Neuronal stem cell (in vitro differentiated cells): ENCODE data around the gene IGF1R.
A peak's percentile ranks its signal among the peaks of the same experiment; 100 is the strongest.

Experiments
- DNase-seq: peaks from one replicate; pipeline ENCODE4 v3.0.0-alpha.2; 2013; ENCODE audit warnings: low spot score
- H2AFZ ChIP-seq: one replicate; pipeline ENCODE4 v1.6.1; 2013; ENCODE audit warnings: mild to moderate bottlenecking, low read length, inconsistent platforms
- H2AK5ac ChIP-seq: 2 replicates; pipeline ENCODE4 v1.6.1; 2013; ENCODE audit warnings: low read depth, mild to moderate bottlenecking, inconsistent platforms, low read length, moderate library complexity, mixed read lengths
- H2BK120ac ChIP-seq: 2 replicates; pipeline ENCODE4 v1.6.1; 2013; ENCODE audit warnings: low read depth, mild to moderate bottlenecking, inconsistent platforms, low read length, moderate library complexity, mixed read lengths
- H2BK12ac ChIP-seq: one replicate; pipeline ENCODE4 v1.6.1; 2013; ENCODE audit warnings: low read length, inconsistent platforms
- H2BK15ac ChIP-seq: 2 replicates; pipeline ENCODE4 v1.6.1; 2013; ENCODE audit warnings: mild to moderate bottlenecking, low read length, inconsistent platforms, mixed read lengths
- H2BK5ac ChIP-seq: one replicate; pipeline ENCODE4 v1.6.1; 2013; ENCODE audit warnings: inconsistent platforms, mild to moderate bottlenecking, low read length, moderate library complexity
- H3K14ac ChIP-seq: one replicate; pipeline ENCODE4 v1.6.1; 2013; ENCODE audit warnings: low read length, inconsistent platforms
- H3K18ac ChIP-seq: 2 replicates; pipeline ENCODE4 v1.6.1; 2013; ENCODE audit warnings: low read length, inconsistent platforms
- H3K23ac ChIP-seq: 2 replicates; pipeline ENCODE4 v1.6.1; 2013; ENCODE audit warnings: low read depth, mild to moderate bottlenecking, mixed read lengths, low read length, inconsistent platforms; ENCODE audit not compliant: poor library complexity
- H3K27ac ChIP-seq: replicated peaks from 3 replicates; pipeline ENCODE4 v1.5.1; 2013; ENCODE audit warnings: low read length, inconsistent platforms
- H3K27me3 ChIP-seq, 3 experiments: 2 replicates each; pipeline ENCODE4 v1.6.1; 2013; ENCODE audit warnings: low read length in 3 of 3, mild to moderate bottlenecking in 2 of 3, inconsistent platforms in 1 of 3, low read depth in 1 of 3, mixed read lengths in 1 of 3, moderate library complexity in 1 of 3; ENCODE audit not compliant: control insufficient read depth in 3 of 3, insufficient read depth in 3 of 3
- H3K36me3 ChIP-seq, 2 donors: replicated peaks in 1 of 2; 2 replicates each; pipeline ENCODE4 v1.6.1; 2013; ENCODE audit warnings: low read length in 2 of 2; ENCODE audit not compliant: control insufficient read depth in 2 of 2, insufficient read depth in 2 of 2
- H3K4ac ChIP-seq: 2 replicates; pipeline ENCODE4 v1.6.1; 2013; ENCODE audit warnings: inconsistent platforms, mild to moderate bottlenecking, low read length, moderate library complexity
- H3K4me1 ChIP-seq, 2 donors: 1 replicate in 1 of 2; 2 replicates in 1 of 2; pipeline ENCODE4 v1.6.1; 2013; ENCODE audit warnings: low read length in 2 of 2, low read depth in 1 of 2; ENCODE audit not compliant: control insufficient read depth in 2 of 2, insufficient read depth in 1 of 2
- H3K4me2 ChIP-seq: one replicate; pipeline ENCODE4 v1.6.1; 2013; ENCODE audit warnings: mild to moderate bottlenecking, low read length, inconsistent platforms; ENCODE audit not compliant: insufficient read depth, poor library complexity, severe bottlenecking
- H3K4me3 ChIP-seq, 2 donors: 2 replicates each; pipeline ENCODE4 v1.5.1; 2013; ENCODE audit warnings: low read length in 2 of 2, mild to moderate bottlenecking in 2 of 2, inconsistent platforms in 1 of 2, moderate library complexity in 1 of 2
- H3K79me1 ChIP-seq: one replicate; pipeline ENCODE4 v1.6.1; 2013; ENCODE audit warnings: low read depth, mild to moderate bottlenecking, inconsistent platforms, low read length, moderate library complexity
- H3K9ac ChIP-seq: one replicate; pipeline ENCODE4 v1.6.1; 2013; ENCODE audit warnings: mild to moderate bottlenecking, low read depth, low read length, inconsistent platforms; ENCODE audit not compliant: poor library complexity
- H3K9me3 ChIP-seq, 2 donors: replicated peaks in 1 of 2; 2 replicates each; pipeline versions ENCODE3 to v1.6.1; 2013; ENCODE audit warnings: low read length in 2 of 2, mild to moderate bottlenecking in 2 of 2, inconsistent platforms in 1 of 2, low read depth in 1 of 2, mixed read lengths in 1 of 2, moderate library complexity in 1 of 2; ENCODE audit not compliant: control insufficient read depth in 2 of 2, insufficient read depth in 1 of 2
- H4K8ac ChIP-seq: one replicate; pipeline ENCODE4 v1.6.1; 2013; ENCODE audit warnings: low read depth, mild to moderate bottlenecking, inconsistent platforms, low read length, moderate library complexity
- H4K91ac ChIP-seq: one replicate; pipeline ENCODE4 v1.6.1; 2013; ENCODE audit warnings: low read length, low read depth, mild to moderate bottlenecking, inconsistent platforms; ENCODE audit not compliant: poor library complexity
- WGBS, 2 donors: extraction: QIAGEN DNeasy Blood & Tissue Kit; methylation state at CpG; one replicate each; pipeline ENCODE4 v1.1.7; 2013; ENCODE audit warnings: missing lambda C conversion rate in 2 of 2, mixed read lengths in 1 of 2; ENCODE audit not compliant: insufficient read length in 2 of 2, insufficient replicate concordance in 1 of 2; ENCODE audit errors: extremely low coverage in 2 of 2; 5-methylcytosine and 5-hydroxymethylcytosine counted together

The IGF1R gene

GRCh38 chr15:98777426-98777825 is 129.1 kb downstream of the IGF1R start:
- Histone ChIP-seq H3K27ac (no peak overlapping the region), H2BK120ac (no peak overlapping the region), H3K4me1 (peaks cover 6 to 11% of the 10 kb centered on the region in 2 donors), H3K4me2 (no peak overlapping the region), H3K23ac (no peak overlapping the region), H3K4ac (no peak overlapping the region), H3K9ac (no peak overlapping the region), H3K14ac (no peak overlapping the region), H3K4me3 (no peak overlapping the region), H3K79me1 (peaks cover 3% of the 10 kb centered on the region), H3K36me3 (peaks cover 0 to 4% of the 10 kb centered on the region in 2 donors), H2AFZ (no peak overlapping the region), H4K91ac (no peak overlapping the region), H3K9me3 (no peaks in the 10 kb centered on the region), H2BK15ac (no peak overlapping the region), H2BK12ac (no peak overlapping the region), H3K18ac (no peak overlapping the region), H4K8ac (no peak overlapping the region), H2BK5ac (no peak overlapping the region), H2AK5ac (no peak overlapping the region), H3K27me3 (no peaks in the 10 kb centered on the region)
- WGBS, 2 donors, result no CpG with 5 or more reads among the region's 9 CpGs
- DNase-seq, result no peak

- Histone ChIP-seq H4K91ac (no peak overlapping the region), H3K23ac (no peak overlapping the region), H4K8ac (no peak overlapping the region), H3K27ac (no peak overlapping the region), H3K4me2 (no peak overlapping the region), H3K9ac (no peak overlapping the region), H3K4me3 (no peak overlapping the region), H3K4ac (no peak overlapping the region), H2BK5ac (no peak overlapping the region), H2BK12ac (no peak overlapping the region), H3K27me3 (no peaks in the 10 kb centered on the region), H2BK15ac (no peak overlapping the region), H3K9me3 (no peaks in the 10 kb centered on the region), H2BK120ac (no peak overlapping the region), H3K36me3 (peaks cover 0 to 4% of the 10 kb centered on the region in 2 donors), H3K4me1 (peaks cover 3 to 6% of the 10 kb centered on the region in 2 donors), H3K18ac (no peak overlapping the region), H3K14ac (no peak overlapping the region), H2AFZ (no peak overlapping the region), H3K79me1 (peaks cover 3% of the 10 kb centered on the region), H2AK5ac (no peak overlapping the region)
- WGBS, 2 donors, result no CpG with 5 or more reads among the region's 3 CpGs
- DNase-seq, result no peak
These were observed 130.1 kb downstream of the IGF1R start for GRCh38 chr15:98778263-98778959.

GRCh38 chr15:98778960-98779359 is 130.6 kb downstream of the IGF1R start:
- no peak overlapping the region for H3K4me2 ChIP-seq
- no peak overlapping the region for H3K9ac ChIP-seq
- H3K14ac ChIP-seq, result no peak overlapping the region
- H2AFZ ChIP-seq, result no peak overlapping the region
- H3K27ac ChIP-seq, result no peak overlapping the region
- no peaks in the 10 kb centered on the region for H3K9me3 ChIP-seq
- no peak overlapping the region for H2BK15ac ChIP-seq
- no peak for DNase-seq
- no peak overlapping the region for H4K91ac ChIP-seq
- H3K36me3 ChIP-seq, result peaks cover 0 to 4% of the 10 kb centered on the region in 2 donors
- H3K79me1 ChIP-seq, result peaks cover 3% of the 10 kb centered on the region
- H3K4me1 ChIP-seq, result peaks cover 0 to 2% of the 10 kb centered on the region in 2 donors
- no peak overlapping the region for H3K4me3 ChIP-seq
- no peak overlapping the region for H3K4ac ChIP-seq
- no peak overlapping the region for H2BK5ac ChIP-seq
- no CpG with 5 or more reads among the region's 4 CpGs for WGBS, 2 donors
- no peak overlapping the region for H3K18ac ChIP-seq
- no peak overlapping the region for H2BK120ac ChIP-seq
- no peak overlapping the region for H3K23ac ChIP-seq
- H2BK12ac ChIP-seq, result no peak overlapping the region
- no peaks in the 10 kb centered on the region for H3K27me3 ChIP-seq
- H2AK5ac ChIP-seq, result no peak overlapping the region
- no peak overlapping the region for H4K8ac ChIP-seq

- H3K36me3 ChIP-seq, result peaks cover 0 to 4% of the 10 kb centered on the region in 2 donors
- no peak overlapping the region for H3K18ac ChIP-seq
- H3K27me3 ChIP-seq, result no peaks in the 10 kb centered on the region
- H2BK15ac ChIP-seq, result no peak overlapping the region
- DNase-seq, result peak; percentile 77
- no peak overlapping the region for H3K27ac ChIP-seq
- no peak overlapping the region for H3K14ac ChIP-seq
- no peak overlapping the region for H2BK5ac ChIP-seq
- H4K91ac ChIP-seq, result no peak overlapping the region
- H2BK120ac ChIP-seq, result no peak overlapping the region
- H3K4ac ChIP-seq, result no peak overlapping the region
- H3K4me3 ChIP-seq, result no peak overlapping the region
- no peaks in the 10 kb centered on the region for H3K4me1 ChIP-seq
- no peak overlapping the region for H3K4me2 ChIP-seq
- peaks cover 3% of the 10 kb centered on the region for H3K79me1 ChIP-seq
- H4K8ac ChIP-seq, result no peak overlapping the region
- H2BK12ac ChIP-seq, result no peak overlapping the region
- H3K9ac ChIP-seq, result no peak overlapping the region
- WGBS, 2 donors, result no CpG with 5 or more reads among the region's 16 CpGs
- no peaks in the 10 kb centered on the region for H3K9me3 ChIP-seq
- H3K23ac ChIP-seq, result no peak overlapping the region
- H2AK5ac ChIP-seq, result no peak overlapping the region
- no peak overlapping the region for H2AFZ ChIP-seq
These were observed 131.2 kb downstream of the IGF1R start for GRCh38 chr15:98779463-98780071.
